Endothelial cell of umbilical vein (primary cell): Measurements from ENCODE around the gene OLFML2A. TPM values are rescaled to one million over a fixed set of nuclear protein-coding genes. Genes with fewer than 3 reads are reported as not detected.

Experiments used
- BruUV-seq: library from RNA; stranded (reverse); fragments of 400-500 nt; replicated peaks from 2 replicates; lab custom pipeline; 2021; lab: Mats Ljungman, UMichigan
- CTCF ChIA-PET: fragments of 300-600, 350-600 bp; sonication (Branson Sonifier 250); formaldehyde crosslinking; loops from one replicate; lab custom pipeline; 2021; ENCODE audit warnings: antibody characterized with exemption, inconsistent platforms; lab: Charles Lee
- POLR2A ChIA-PET: fragments of 300-600, 350-600 bp; sonication (Branson Sonifier 250); formaldehyde crosslinking; loops from one replicate; lab custom pipeline; 2021; ENCODE audit warnings: antibody characterized with exemption, inconsistent platforms; lab: Charles Lee
- DNase-seq: peaks from one replicate; pipeline ENCODE4 v3.0.0-alpha.2; 2011; ENCODE audit warnings: low read depth, low spot score
- FAIRE-seq: peaks from 2 replicates; lab custom pipeline; 2011; peaks lifted over from hg19 to GRCh38; lab: Jason Lieb, UNC
- H2AFZ ChIP-seq: 2 replicates; pipeline ENCODE4 v1.6.0; 2012; ENCODE audit warnings: low read depth, low read length, control low read depth, inconsistent platforms
- H3K27ac ChIP-seq: 2 replicates; pipeline ENCODE4 v1.5.1; 2011; ENCODE audit warnings: low read depth, mild to moderate bottlenecking, control low read depth, low read length, moderate library complexity; ENCODE audit not compliant: insufficient read depth
- H3K27me3 ChIP-seq, 2 experiments: 2 replicates each; pipeline versions ENCODE4 v1.6.0 to v1.6.1; 2011; ENCODE audit warnings: low read length in 2 of 2, mixed read lengths in 1 of 2; ENCODE audit not compliant: control insufficient read depth in 2 of 2, insufficient read depth in 2 of 2
- H3K36me3 ChIP-seq, 2 experiments: 2 replicates in 1 of 2; 3 replicates in 1 of 2; pipeline ENCODE4 v1.5.1; 2011; ENCODE audit warnings: low read length in 2 of 2, mild to moderate bottlenecking in 1 of 2, moderate library complexity in 1 of 2; ENCODE audit not compliant: control insufficient read depth in 2 of 2, insufficient read depth in 2 of 2; ENCODE audit errors: extremely low read depth in 1 of 2
- H3K4me1 ChIP-seq: 3 replicates; pipeline ENCODE4 v1.5.1; 2011; ENCODE audit warnings: mild to moderate bottlenecking, low read length; ENCODE audit not compliant: control insufficient read depth, insufficient read depth; ENCODE audit errors: extremely low read depth
- H3K4me2 ChIP-seq: 2 replicates; pipeline ENCODE4 v1.6.1; 2011; ENCODE audit warnings: low read length, control low read depth, mixed read lengths; ENCODE audit not compliant: insufficient read depth
- H3K4me3 ChIP-seq, 3 experiments: fragments of 200-600 bp in 1 of 3; sonication (generic), shearing (Covaris generic) in 1 of 3; replicated peaks in 1 of 3; 2 replicates each; pipeline ENCODE4 v1.5.1; 2011 to 2016; ENCODE audit warnings: control low read depth in 3 of 3, low read length in 3 of 3, mild to moderate bottlenecking in 2 of 3, inconsistent platforms in 1 of 3, low read depth in 1 of 3, moderate library complexity in 1 of 3; ENCODE audit not compliant: insufficient read depth in 1 of 3
- H3K79me2 ChIP-seq: 2 replicates; pipeline ENCODE4 v1.6.0; 2012; ENCODE audit warnings: low read length, inconsistent platforms; ENCODE audit not compliant: control insufficient read depth, insufficient read depth
- H3K9ac ChIP-seq: replicated peaks from 2 replicates; pipeline ENCODE3; 2011; ENCODE audit warnings: low read length, control low read depth; ENCODE audit not compliant: insufficient read depth; ENCODE audit errors: extremely low read depth
- H3K9me1 ChIP-seq: replicated peaks from 3 replicates; pipeline ENCODE4 v1.6.0; 2011; ENCODE audit warnings: mild to moderate bottlenecking, low read length; ENCODE audit not compliant: control insufficient read depth, insufficient read depth; ENCODE audit errors: extremely low read depth
- H3K9me3 ChIP-seq: replicated peaks from 2 replicates; pipeline ENCODE4 v1.5.1; 2012; ENCODE audit warnings: low read length, inconsistent platforms; ENCODE audit not compliant: control insufficient read depth, insufficient read depth
- H4K20me1 ChIP-seq: replicated peaks from 2 replicates; pipeline ENCODE3; 2011; ENCODE audit warnings: mild to moderate bottlenecking, low read length; ENCODE audit not compliant: control insufficient read depth, insufficient read depth; ENCODE audit errors: extremely low read depth
- CTCF ChIP-seq, 2 donors: IDR thresholded peaks; 1 replicate in 1 of 2; 2 replicates in 1 of 2; pipeline ENCODE4 v1.5.1; 2011; ENCODE audit warnings: low read length in 2 of 2, mild to moderate bottlenecking in 2 of 2, moderate library complexity in 2 of 2, control low read depth in 1 of 2, inconsistent platforms in 1 of 2, low read depth in 1 of 2; ENCODE audit not compliant: insufficient read depth in 1 of 2; ENCODE audit errors: extremely low read depth in 1 of 2
- EZH2 ChIP-seq: IDR thresholded peaks from 2 replicates; pipeline ENCODE4 v1.6.1; 2012; ENCODE audit warnings: borderline replicate concordance, low read depth, mild to moderate bottlenecking, moderate library complexity, low read length, inconsistent platforms; ENCODE audit not compliant: severe bottlenecking
- FOS ChIP-seq: IDR thresholded peaks from 2 replicates; pipeline ENCODE4 v1.6.1; 2011; ENCODE audit warnings: mild to moderate bottlenecking, low read length, moderate library complexity, borderline replicate concordance; ENCODE audit not compliant: insufficient read depth
- GATA2 ChIP-seq: IDR thresholded peaks from 2 replicates; pipeline ENCODE4 v1.7.0; 2011; ENCODE audit warnings: low read depth, mild to moderate bottlenecking, moderate library complexity, mixed read lengths, low read length; ENCODE audit not compliant: insufficient read length, insufficient read depth
- JUN ChIP-seq: IDR thresholded peaks from 2 replicates; pipeline ENCODE4 v1.6.1; 2011; ENCODE audit warnings: borderline replicate concordance, low read depth; ENCODE audit not compliant: insufficient read length, insufficient read depth
- MAX ChIP-seq: IDR thresholded peaks from 2 replicates; pipeline ENCODE4 v1.6.1; 2011; ENCODE audit not compliant: insufficient read depth, insufficient read length
- MYC ChIP-seq: IDR thresholded peaks from one replicate; pipeline ENCODE4 v1.6.1; 2011; ENCODE audit warnings: mild to moderate bottlenecking, low read depth, low read length
- POLR2A ChIP-seq: IDR thresholded peaks from 2 replicates; pipeline ENCODE4 v1.6.1; 2012; ENCODE audit warnings: low read depth, mild to moderate bottlenecking, control low read depth, low read length
- POLR2AphosphoS5 ChIP-seq: IDR thresholded peaks from 2 replicates; pipeline ENCODE4 v1.6.1; 2012; ENCODE audit warnings: low read depth, mild to moderate bottlenecking, control low read depth, low read length, moderate library complexity; ENCODE audit not compliant: insufficient read depth
- dilution Hi-C: fragments of 300-500 bp; cut with MboI; formaldehyde crosslinking; loops from one replicate; pipeline ENCODE4 v1.15.0; 2019; ENCODE audit warnings: low sequenced_read_pairs; ENCODE audit not compliant: extremely low pct_ligation_motif_present
- intact Hi-C: fragments of 100-400 bp; cut with micrococcal nuclease; formaldehyde crosslinking; loops from one replicate; pipeline ENCODE4 v1.10.0; 2022
- polyA plus RNA-seq, 4 experiments: library from polyadenylated mRNA; depleted of rRNA in 3 of 4; stranded (reverse) in 3 of 4; unstranded in 1 of 4; fragments of >200 nt; gene quantifications; 2 replicates each; pipeline versions ENCODE4 v1.2.1 to v1.2.3, GENCODE V29; 2011 to 2012; ENCODE audit warnings: missing spikeins in 1 of 4
- total RNA-seq: library from RNA; stranded (reverse); gene quantifications from 2 replicates; pipeline ENCODE4 v1.2.3, GENCODE V29; 2021

OLFML2A gene
- total and polyA plus RNA-seq, 2 donors (not counting 3 experiments of a cell fraction or from before 2014, with no cell fraction given), result 0.92 to 1.1 TPM

GRCh38 chr9:124854822-124855221, 77.9 kb downstream of the OLFML2A start:
- Histone ChIP-seq H4K20me1 (peaks cover 3% of the 10 kb centered on the region), H2AFZ (no peak overlapping the region), H3K79me2 (peaks cover 15% of the 10 kb centered on the region), H3K4me2 (no peak overlapping the region), H3K4me3 (no peak overlapping the region), H3K9me1 (no peaks in the 10 kb centered on the region), H3K27ac (no peak overlapping the region), H3K9me3 (no peaks in the 10 kb centered on the region), H3K27me3 (no peaks in the 10 kb centered on the region), H3K36me3 (peaks cover 14 to 32% of the 10 kb centered on the region in 2 experiments), H3K4me1 (peaks cover 9% of the 10 kb centered on the region), H3K9ac (no peak overlapping the region)
- POLR2A ChIA-PET, result interaction anchor here (0.6 kb wide), 1 partner anchor 196 kb away, joined by 3 read pairs; no protein-coding TSS in a partner anchor
- CTCF ChIA-PET, result interaction anchor here (0.9 to 15.1 kb wide), 7 partner anchors 9 to 89 kb away, joined by 3 to 967 read pairs (median 7); partner anchors contain the start of genes NR6A1 and OLFML2A
- dilution Hi-C loops, result no loop called here
- FAIRE-seq (no peak), DNase-seq (no peak)
- BruUV-seq, result no TSS peak
- TF ChIP-seq EZH2 (no peak), POLR2A (no peak), POLR2AphosphoS5 (no peak), MYC (no peak), JUN (no peak), MAX (no peak), GATA2 (no peak), FOS (no peak), CTCF (IDR thresholded peaks at IDR 0.05; ENCODE audit: extremely low read depth in 1 of 2, insufficient read depth in 1 of 2, low read depth in 1 of 2, low read length in 2 of 2) (no peak)
- intact Hi-C loops, result no loop called here
